ENCODE results near the gene WDR27.

Gene WDR27

DNA sequence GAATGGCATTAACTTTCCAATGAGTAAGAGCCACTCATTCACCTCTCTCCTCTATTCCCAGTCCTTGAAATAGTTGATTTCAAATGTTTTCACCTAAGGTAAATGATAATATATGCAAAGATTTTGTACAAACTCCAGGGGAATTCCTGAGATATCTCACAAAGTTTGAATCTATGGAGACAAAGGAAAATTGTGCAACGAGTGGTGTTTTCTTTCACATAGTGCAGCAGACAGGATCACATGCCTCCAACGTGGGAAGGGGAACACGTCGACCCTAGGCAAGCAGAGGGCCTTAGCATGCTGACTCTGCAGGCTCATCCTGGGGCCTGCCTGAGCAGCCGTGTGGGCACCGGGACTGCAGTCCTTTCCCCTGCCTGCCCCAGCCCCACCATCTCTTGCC lies 252.6 kb downstream of the WDR27 start:
- H3K9me3 ChIP-seq (ENCODE audit: insufficient read depth, low read depth, low read length), result peaks cover 24% of the 10 kb centered on the region; the same call in 1 of the 2 replicates
- no peaks in the 10 kb centered on the region for H3K79me2 ChIP-seq (ENCODE audit: insufficient read depth, low read length)
- no peaks in the 10 kb centered on the region for H3F3A ChIP-seq (ENCODE audit: low read depth)
- H3K27me3 ChIP-seq (ENCODE audit: insufficient read depth, low read length, poor library complexity, severe bottlenecking), result no peaks in the 10 kb centered on the region
- no peak overlapping the region for H2AFZ ChIP-seq (ENCODE audit: low read length)
- no peaks in the 10 kb centered on the region for H3K36me3 ChIP-seq (ENCODE audit: insufficient read depth, low read length)
- H3K4me1 ChIP-seq (ENCODE audit: insufficient read depth, low read length, poor library complexity, severe bottlenecking), result no peaks in the 10 kb centered on the region
- H3K9me2 ChIP-seq (replicated peaks; ENCODE audit: low read depth, low read length), result no peaks in the 10 kb centered on the region; the same call in 1 of the 2 replicates
- no peak overlapping the region for H3K4me2 ChIP-seq (ENCODE audit: low read depth, low read length, poor library complexity, severe bottlenecking)
- no peaks in the 10 kb centered on the region for H4K20me1 ChIP-seq (ENCODE audit: insufficient read depth, low read length, poor library complexity, severe bottlenecking)
- no peak overlapping the region for H3K9ac ChIP-seq (ENCODE audit: low read depth, low read length, poor library complexity, severe bottlenecking)
- TF ChIP-seq, protein P1, sequence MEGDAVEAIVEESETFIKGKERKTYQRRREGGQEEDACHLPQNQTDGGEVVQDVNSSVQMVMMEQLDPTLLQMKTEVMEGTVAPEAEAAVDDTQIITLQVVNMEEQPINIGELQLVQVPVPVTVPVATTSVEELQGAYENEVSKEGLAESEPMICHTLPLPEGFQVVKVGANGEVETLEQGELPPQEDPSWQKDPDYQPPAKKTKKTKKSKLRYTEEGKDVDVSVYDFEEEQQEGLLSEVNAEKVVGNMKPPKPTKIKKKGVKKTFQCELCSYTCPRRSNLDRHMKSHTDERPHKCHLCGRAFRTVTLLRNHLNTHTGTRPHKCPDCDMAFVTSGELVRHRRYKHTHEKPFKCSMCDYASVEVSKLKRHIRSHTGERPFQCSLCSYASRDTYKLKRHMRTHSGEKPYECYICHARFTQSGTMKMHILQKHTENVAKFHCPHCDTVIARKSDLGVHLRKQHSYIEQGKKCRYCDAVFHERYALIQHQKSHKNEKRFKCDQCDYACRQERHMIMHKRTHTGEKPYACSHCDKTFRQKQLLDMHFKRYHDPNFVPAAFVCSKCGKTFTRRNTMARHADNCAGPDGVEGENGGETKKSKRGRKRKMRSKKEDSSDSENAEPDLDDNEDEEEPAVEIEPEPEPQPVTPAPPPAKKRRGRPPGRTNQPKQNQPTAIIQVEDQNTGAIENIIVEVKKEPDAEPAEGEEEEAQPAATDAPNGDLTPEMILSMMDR (conservative IDR thresholded peaks at IDR 0.05; ENCODE audit: low read length), result no peak
- no peak for TF ChIP-seq EZH2phosphoT487 (IDR thresholded peaks at IDR 0.05; ENCODE audit: borderline replicate concordance)
- H3K4me3 ChIP-seq (ENCODE audit: low read length, poor library complexity, severe bottlenecking), result no peak overlapping the region

DNA sequence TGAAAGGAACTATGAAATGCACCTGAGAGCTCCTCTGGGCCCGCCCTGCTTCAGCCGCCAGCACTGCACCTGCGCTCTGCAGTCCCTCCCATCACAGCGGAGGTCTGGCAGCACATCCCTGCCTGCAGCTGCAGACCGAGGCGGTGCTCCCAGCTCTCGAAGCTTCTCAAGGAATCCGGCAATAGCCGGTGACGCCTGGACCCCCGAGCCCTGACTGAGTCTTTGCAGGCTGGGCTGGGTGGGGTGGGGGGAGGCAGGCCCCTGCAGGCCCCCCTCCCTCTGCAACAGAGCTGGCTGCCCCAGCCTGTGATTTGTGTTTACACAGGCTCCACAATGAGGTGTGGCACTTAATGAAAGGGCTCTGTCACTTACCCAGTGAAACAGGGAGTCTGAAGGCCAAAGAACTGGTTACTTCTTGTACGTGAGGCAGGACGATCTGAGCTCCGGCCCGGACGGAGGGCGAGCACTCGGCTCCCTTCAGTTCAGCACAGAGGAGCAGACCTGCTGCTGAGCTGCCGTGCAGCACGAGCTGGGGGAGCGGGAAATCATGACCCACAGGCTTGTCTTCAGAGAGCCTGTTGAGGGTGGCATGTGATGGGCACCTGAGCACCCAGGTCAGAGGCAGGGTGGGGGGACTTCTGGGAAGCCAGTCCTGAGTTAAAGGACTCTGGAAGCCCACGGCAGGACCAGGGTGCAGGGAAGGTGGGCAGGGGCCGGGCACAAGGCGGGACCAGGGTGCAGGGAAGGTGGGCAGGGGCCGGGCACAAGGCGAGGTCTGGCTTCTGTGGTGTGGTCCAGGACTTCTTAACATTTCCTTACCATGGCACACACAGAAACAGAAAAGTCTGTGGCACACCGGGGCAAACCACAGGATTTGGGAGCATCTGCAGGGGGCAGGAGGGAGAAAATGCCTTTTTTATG lies 255.9 kb downstream of the WDR27 start:
- TF ChIP-seq EZH2phosphoT487 (IDR thresholded peaks at IDR 0.05; ENCODE audit: borderline replicate concordance), result no peak
- no peaks in the 10 kb centered on the region for H3K27me3 ChIP-seq (ENCODE audit: insufficient read depth, low read length, poor library complexity, severe bottlenecking)
- H4K20me1 ChIP-seq (ENCODE audit: insufficient read depth, low read length, poor library complexity, severe bottlenecking), result no peaks in the 10 kb centered on the region
- H3K9me2 ChIP-seq (replicated peaks; ENCODE audit: low read depth, low read length), result no peaks in the 10 kb centered on the region
- H3K9me3 ChIP-seq (ENCODE audit: insufficient read depth, low read depth, low read length), result peaks cover 31% of the 10 kb centered on the region; the same call in 1 of the 2 replicates
- H3F3A ChIP-seq (ENCODE audit: low read depth), result no peaks in the 10 kb centered on the region
- no peaks in the 10 kb centered on the region for H3K4me1 ChIP-seq (ENCODE audit: insufficient read depth, low read length, poor library complexity, severe bottlenecking)
- H3K9ac ChIP-seq (ENCODE audit: low read depth, low read length, poor library complexity, severe bottlenecking), result no peak overlapping the region
- no peak overlapping the region for H3K4me3 ChIP-seq (ENCODE audit: low read length, poor library complexity, severe bottlenecking)
- no peak overlapping the region for H3K4me2 ChIP-seq (ENCODE audit: low read depth, low read length, poor library complexity, severe bottlenecking)
- no peaks in the 10 kb centered on the region for H3K79me2 ChIP-seq (ENCODE audit: insufficient read depth, low read length)
- H3K36me3 ChIP-seq (ENCODE audit: insufficient read depth, low read length), result no peaks in the 10 kb centered on the region
- H2AFZ ChIP-seq (ENCODE audit: low read length), result no peak overlapping the region

DNA sequence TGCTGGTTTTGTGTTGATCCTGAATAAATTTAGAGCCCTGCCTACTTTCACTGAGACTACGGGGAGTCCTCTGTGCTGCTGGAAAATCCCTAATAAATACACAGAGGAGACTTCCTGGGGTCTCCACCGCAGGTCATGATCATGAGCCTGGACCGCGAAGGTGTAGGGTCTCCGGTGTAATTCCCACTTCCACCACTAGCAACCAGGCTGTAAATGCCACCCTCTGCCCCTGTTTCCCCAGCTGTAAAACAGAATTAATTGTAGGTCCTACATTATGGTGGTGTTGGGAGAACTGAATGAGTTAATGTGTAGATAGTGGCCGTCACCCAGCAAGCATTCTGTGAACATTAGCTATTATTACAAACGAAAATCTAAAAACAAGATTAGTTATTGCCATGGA lies 256.6 kb downstream of the WDR27 start:
- H3K9me3 ChIP-seq (ENCODE audit: insufficient read depth, low read depth, low read length), result peaks cover 25% of the 10 kb centered on the region; the same call in 1 of the 2 replicates
- H3K36me3 ChIP-seq (ENCODE audit: insufficient read depth, low read length), result no peaks in the 10 kb centered on the region
- H3K4me2 ChIP-seq (ENCODE audit: low read depth, low read length, poor library complexity, severe bottlenecking), result no peak overlapping the region
- H3K9ac ChIP-seq (ENCODE audit: low read depth, low read length, poor library complexity, severe bottlenecking), result no peak overlapping the region
- H3F3A ChIP-seq (ENCODE audit: low read depth), result no peaks in the 10 kb centered on the region
- TF ChIP-seq, protein P1 (conservative IDR thresholded peaks at IDR 0.05; ENCODE audit: low read length), result 0 out of 2 replicates have a peak, but pooled peaks have one; percentile 14
- TF ChIP-seq EZH2phosphoT487 (IDR thresholded peaks at IDR 0.05; ENCODE audit: borderline replicate concordance), result no peak
- no peak overlapping the region for H2AFZ ChIP-seq (ENCODE audit: low read length)
- no peak overlapping the region for H3K4me3 ChIP-seq (ENCODE audit: low read length, poor library complexity, severe bottlenecking)
- no peaks in the 10 kb centered on the region for H3K4me1 ChIP-seq (ENCODE audit: insufficient read depth, low read length, poor library complexity, severe bottlenecking)
- no peaks in the 10 kb centered on the region for H3K9me2 ChIP-seq (replicated peaks; ENCODE audit: low read depth, low read length)
- no peaks in the 10 kb centered on the region for H4K20me1 ChIP-seq (ENCODE audit: insufficient read depth, low read length, poor library complexity, severe bottlenecking)
- H3K27me3 ChIP-seq (ENCODE audit: insufficient read depth, low read length, poor library complexity, severe bottlenecking), result no peaks in the 10 kb centered on the region
- H3K79me2 ChIP-seq (ENCODE audit: insufficient read depth, low read length), result no peaks in the 10 kb centered on the region

All from Loucy (cell line).